Measurements from ENCODE around the gene SERPINA12. TPM values are rescaled to one million over a fixed set of nuclear protein-coding genes. Genes with fewer than 3 reads are reported as not detected.

Gene SERPINA12
- total RNA-seq, 1 experiment from 2014 or later = not detected

- TF ChIP-seq, protein P1, sequence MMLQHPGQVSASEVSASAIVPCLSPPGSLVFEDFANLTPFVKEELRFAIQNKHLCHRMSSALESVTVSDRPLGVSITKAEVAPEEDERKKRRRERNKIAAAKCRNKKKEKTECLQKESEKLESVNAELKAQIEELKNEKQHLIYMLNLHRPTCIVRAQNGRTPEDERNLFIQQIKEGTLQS (IDR thresholded peaks at IDR 0.05) = no peak
- TF ChIP-seq SP1 (IDR thresholded peaks at IDR 0.05; ENCODE audit: low read depth) (no peak), CEBPB (IDR thresholded peaks at IDR 0.05; ENCODE audit: low read depth) (no peak), EZH2phosphoT487 (IDR thresholded peaks at IDR 0.05; ENCODE audit: borderline replicate concordance) (no peak)
Observed at GRCh38 chr14:94500264-94500663, 9.0 kb downstream of the SERPINA12 start (continued).

DNA sequence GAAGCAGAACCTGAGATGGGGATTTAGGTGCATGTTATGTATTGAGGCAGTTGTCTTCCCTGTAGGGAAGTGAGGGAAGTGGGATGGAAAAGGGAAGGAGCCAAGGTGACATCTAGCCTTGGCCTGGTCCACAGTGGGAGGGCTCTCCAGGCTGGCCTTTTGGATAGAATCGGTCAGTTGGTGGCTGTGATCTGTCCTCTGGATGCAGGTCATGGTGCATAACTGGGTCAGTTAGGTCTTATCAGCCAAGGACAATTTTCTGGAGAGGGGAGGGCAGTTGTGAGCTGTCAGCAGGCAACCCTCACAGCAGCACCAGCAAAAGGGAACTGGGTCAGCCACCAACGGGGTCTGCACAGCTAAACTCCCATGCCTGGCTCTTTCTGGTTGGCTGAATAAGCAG, 9.6 kb downstream of the SERPINA12 start:
- POLR2A ChIA-PET = no interaction called here
- Histone ChIP-seq H3K27ac (ENCODE audit: low read depth, low read length) (no peak overlapping the region), H3K79me2 (ENCODE audit: insufficient read depth, low read length) (no peaks in the 10 kb centered on the region), H3K9ac (ENCODE audit: low read length) (no peak overlapping the region), H3K9me3 (ENCODE audit: control insufficient read depth in 1 of 2, insufficient read depth in 1 of 2, low read depth in 1 of 2, low read length in 2 of 2) (no peaks in the 10 kb centered on the region), H3K4me1 (ENCODE audit: control insufficient read depth in 1 of 2, insufficient read depth in 2 of 2, low read length in 2 of 2) (no peaks in the 10 kb centered on the region), H3K4me3 (replicated peaks in 1 of 2; ENCODE audit: low read depth in 1 of 2, low read length in 2 of 2) (no peak overlapping the region), H3K4me2 (ENCODE audit: low read length) (no peak overlapping the region), H2AFZ (ENCODE audit: low read depth, low read length, poor library complexity, severe bottlenecking) (no peak overlapping the region), H3K27me3 (ENCODE audit: insufficient read depth, low read length) (peaks cover 17% of the 10 kb centered on the region; the same call in 1 of the 2 replicates), H4K20me1 (ENCODE audit: insufficient read depth) (no peaks in the 10 kb centered on the region), H3K36me3 (ENCODE audit: control insufficient read depth in 1 of 2, insufficient read depth in 2 of 2, low read length in 2 of 2) (no peaks in the 10 kb centered on the region), H3K9me2 (ENCODE audit: insufficient read depth) (no peaks in the 10 kb centered on the region)
- RAD21 ChIA-PET (ENCODE audit: low non-redundant PET in 1 of 2, low total read pairs in 2 of 2, uncharacterized antibody in 2 of 2, unreplicated experiment in 2 of 2) = no interaction called here
- BruUV-seq (replicated peaks) = no TSS peak
- TF ChIP-seq SRF (IDR thresholded peaks at IDR 0.05; ENCODE audit: low read depth) (no peak), SIN3A (IDR thresholded peaks at IDR 0.05; ENCODE audit: low read depth) (no peak), ZBTB33 (IDR thresholded peaks at IDR 0.05; ENCODE audit: extremely low read depth, insufficient replicate concordance, low read length) (no peak)
- TF ChIP-seq, protein P1 (IDR thresholded peaks at IDR 0.05) = no peak
- intact Hi-C loops (cut with micrococcal nuclease) = no loop called here
- no peak for ATAC-seq
- CTCF ChIA-PET = no interaction called here
- no peak for DNase-seq (ENCODE audit: low read depth, low spot score)

Measured in HCT116 (cell line).